GM23338 (cell line): ENCODE results near the gene PPM1H. TPM values are rescaled to one million over a fixed set of nuclear protein-coding genes. Genes with fewer than 3 reads are reported as not detected.
A peak's percentile ranks its signal among the peaks of the same experiment; 100 is the strongest.

ENCODE experiments used
- ATAC-seq: fragments of 200-7000 bp; cut with Tn5 transposase; 3 replicates; pipeline ENCODE4 v1.9.1; 2020
- DNase-seq: peaks from one replicate; pipeline ENCODE4 v3.0.0-alpha.2; 2015; ENCODE audit warnings: low spot score
- H2AFZ ChIP-seq: fragments of 200-600 bp; sonication (generic); 2 replicates; pipeline ENCODE4 v1.8.0; 2016; ENCODE audit warnings: antibody characterized with exemption, mild to moderate bottlenecking, moderate library complexity
- H3F3A ChIP-seq: fragments of 200-600 bp; sonication (generic); replicated peaks from 2 replicates; pipeline ENCODE4 v1.8.0; 2017; ENCODE audit warnings: antibody characterized with exemption, mixed run types, low read depth
- H3K27ac ChIP-seq: fragments of 200-600 bp; sonication (generic); 2 replicates; pipeline ENCODE4 v1.6.1; 2016; ENCODE audit warnings: low read depth
- H3K27me3 ChIP-seq: fragments of 200-600 bp; sonication (generic); 2 replicates; pipeline ENCODE4 v1.8.0; 2016; ENCODE audit warnings: mild to moderate bottlenecking, mixed run types, moderate library complexity; ENCODE audit not compliant: insufficient read depth
- H3K36me3 ChIP-seq: fragments of 200-600 bp; sonication (generic); 2 replicates; pipeline ENCODE4 v1.8.0; 2016; ENCODE audit warnings: mild to moderate bottlenecking; ENCODE audit not compliant: insufficient read depth
- H3K4me1 ChIP-seq: fragments of 200-600 bp; sonication (generic); 2 replicates; pipeline ENCODE4 v1.8.0; 2016; ENCODE audit warnings: mild to moderate bottlenecking, moderate library complexity; ENCODE audit not compliant: insufficient read depth
- H3K4me2 ChIP-seq: fragments of 200-600 bp; sonication (generic); 2 replicates; pipeline ENCODE4 v1.7.1; 2017; ENCODE audit warnings: mixed run types
- H3K4me3 ChIP-seq: fragments of 200-600 bp; sonication (generic); 2 replicates; pipeline ENCODE4 v1.6.1; 2016; ENCODE audit warnings: mixed run types
- H3K79me2 ChIP-seq: fragments of 200-600 bp; sonication (generic); replicated peaks from 2 replicates; pipeline ENCODE4 v1.8.0; 2017; ENCODE audit warnings: mild to moderate bottlenecking; ENCODE audit not compliant: insufficient read depth
- H3K9me2 ChIP-seq: fragments of 200-600 bp; sonication (generic); 2 replicates; pipeline ENCODE4 v1.8.0; 2017; ENCODE audit not compliant: insufficient read depth
- H4K20me1 ChIP-seq: fragments of 200-600 bp; sonication (generic); replicated peaks from 2 replicates; pipeline ENCODE4 v1.8.0; 2017; ENCODE audit warnings: mild to moderate bottlenecking; ENCODE audit not compliant: insufficient read depth
- H3K27ac Mint-ChIP-seq: 2 replicates; pipeline ENCODE4 v1.8.0; 2020; ENCODE audit warnings: inconsistent platforms, mild to moderate bottlenecking, moderate library complexity, mixed read lengths
- H3K27me3 Mint-ChIP-seq: 3 replicates; pipeline ENCODE4 v1.8.0; 2022; ENCODE audit warnings: low read depth, mild to moderate bottlenecking, moderate library complexity, mixed read lengths, inconsistent platforms; ENCODE audit not compliant: insufficient read depth, poor library complexity
- H3K36me3 Mint-ChIP-seq: 3 replicates; pipeline ENCODE4 v1.8.0; 2021; ENCODE audit warnings: low read depth, mild to moderate bottlenecking, inconsistent platforms, moderate library complexity, mixed read lengths
- H3K4me1 Mint-ChIP-seq: 3 replicates; pipeline ENCODE4 v1.8.0; 2020; ENCODE audit warnings: mild to moderate bottlenecking, inconsistent platforms, mixed read lengths
- H3K4me3 Mint-ChIP-seq: 3 replicates; pipeline ENCODE4 v1.8.0; 2021; ENCODE audit warnings: moderate library complexity, mild to moderate bottlenecking, inconsistent platforms, mixed read lengths
- H3K9me3 Mint-ChIP-seq: 3 replicates; pipeline ENCODE4 v1.8.0; 2020; ENCODE audit warnings: moderate library complexity, mild to moderate bottlenecking, inconsistent platforms, mixed read lengths
- CTCF ChIP-seq, 2 experiments: fragments of 200-600 bp in 1 of 2; sonication (generic) in 1 of 2; conservative IDR thresholded peaks; 2 replicates each; pipeline versions ENCODE4 v1.5.1 to v1.6.1; 2016 to 2017; ENCODE audit warnings: antibody characterized with exemption in 2 of 2, low read depth in 2 of 2, mild to moderate bottlenecking in 2 of 2, moderate library complexity in 1 of 2
- EZH2 ChIP-seq: fragments of 200-600 bp; sonication (generic); IDR thresholded peaks from one replicate; pipeline ENCODE4 v1.8.0; 2017; ENCODE audit warnings: antibody characterized with exemption, mild to moderate bottlenecking, low read depth; ENCODE audit not compliant: unreplicated experiment
- EZH2phosphoT487 ChIP-seq: fragments of 200-600 bp; sonication (generic); IDR thresholded peaks from one replicate; pipeline ENCODE4 v1.8.1; 2018; ENCODE audit warnings: antibody characterized with exemption; ENCODE audit not compliant: unreplicated experiment
- STAT1 ChIP-seq: IDR thresholded peaks from one replicate; pipeline ENCODE4 v1.6.1; 2016; ENCODE audit warnings: antibody characterized with exemption; ENCODE audit not compliant: unreplicated experiment
- ZNF114 ChIP-seq: fragments of 250-450 bp; sonication (Bioruptor Pico); IDR thresholded peaks from 2 replicates; pipeline ENCODE4 v1.5.0; 2020; ENCODE audit warnings: mild to moderate bottlenecking, moderate library complexity
- polyA plus RNA-seq: library from polyadenylated mRNA; unstranded; fragments of >200 nt; fragmentation: Nextera tagmentation; extraction: Ambion mirVana; gene quantifications from 2 replicates; pipeline ENCODE4 v1.2.1, GENCODE V29; 2016
- total RNA-seq: library from RNA; depleted of rRNA; stranded (reverse); fragments of >200 nt; shearing (Covaris generic); gene quantifications from 2 replicates; pipeline ENCODE4 v1.2.3, GENCODE V29; 2014
- TF ChIP-seq, protein P1 (sequence below): IDR thresholded peaks from one replicate; pipeline ENCODE4 v1.6.1; 2018; ENCODE audit warnings: antibody characterized with exemption; ENCODE audit not compliant: unreplicated experiment
- TF ChIP-seq, protein P2 (sequence below): IDR thresholded peaks from 2 replicates; pipeline ENCODE4 v1.6.1; 2016; ENCODE audit warnings: antibody characterized with exemption

Gene PPM1H
- total and polyA plus RNA-seq, 2 experiments from 2014 or later, result 11.4 to 41.2 TPM

DNA sequence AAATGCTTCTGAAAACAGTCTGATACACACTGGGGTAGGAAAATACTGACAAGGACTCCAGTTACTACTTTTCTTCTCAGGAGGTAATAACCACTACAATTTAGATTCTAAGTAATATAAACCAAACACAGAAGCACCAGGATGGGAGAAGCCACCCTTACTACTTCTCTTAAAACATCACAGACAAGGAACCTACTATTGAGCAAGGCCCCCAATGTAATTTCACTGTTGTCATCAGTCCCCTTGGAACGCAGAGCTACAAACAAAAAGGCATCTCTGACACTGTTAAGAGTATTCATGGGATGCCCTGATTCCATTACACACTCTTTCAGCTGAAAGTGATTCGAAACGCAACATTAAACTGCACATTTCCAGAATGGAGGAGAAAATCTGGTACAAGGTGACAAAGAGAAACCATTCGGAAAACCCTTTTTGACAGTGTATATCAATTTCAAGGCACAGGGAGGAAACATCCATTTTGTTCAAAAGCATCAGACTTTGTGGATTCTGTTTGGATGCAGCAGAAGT is 185.9 kb downstream of the PPM1H start (continued):
- TF ChIP-seq, protein P1, sequence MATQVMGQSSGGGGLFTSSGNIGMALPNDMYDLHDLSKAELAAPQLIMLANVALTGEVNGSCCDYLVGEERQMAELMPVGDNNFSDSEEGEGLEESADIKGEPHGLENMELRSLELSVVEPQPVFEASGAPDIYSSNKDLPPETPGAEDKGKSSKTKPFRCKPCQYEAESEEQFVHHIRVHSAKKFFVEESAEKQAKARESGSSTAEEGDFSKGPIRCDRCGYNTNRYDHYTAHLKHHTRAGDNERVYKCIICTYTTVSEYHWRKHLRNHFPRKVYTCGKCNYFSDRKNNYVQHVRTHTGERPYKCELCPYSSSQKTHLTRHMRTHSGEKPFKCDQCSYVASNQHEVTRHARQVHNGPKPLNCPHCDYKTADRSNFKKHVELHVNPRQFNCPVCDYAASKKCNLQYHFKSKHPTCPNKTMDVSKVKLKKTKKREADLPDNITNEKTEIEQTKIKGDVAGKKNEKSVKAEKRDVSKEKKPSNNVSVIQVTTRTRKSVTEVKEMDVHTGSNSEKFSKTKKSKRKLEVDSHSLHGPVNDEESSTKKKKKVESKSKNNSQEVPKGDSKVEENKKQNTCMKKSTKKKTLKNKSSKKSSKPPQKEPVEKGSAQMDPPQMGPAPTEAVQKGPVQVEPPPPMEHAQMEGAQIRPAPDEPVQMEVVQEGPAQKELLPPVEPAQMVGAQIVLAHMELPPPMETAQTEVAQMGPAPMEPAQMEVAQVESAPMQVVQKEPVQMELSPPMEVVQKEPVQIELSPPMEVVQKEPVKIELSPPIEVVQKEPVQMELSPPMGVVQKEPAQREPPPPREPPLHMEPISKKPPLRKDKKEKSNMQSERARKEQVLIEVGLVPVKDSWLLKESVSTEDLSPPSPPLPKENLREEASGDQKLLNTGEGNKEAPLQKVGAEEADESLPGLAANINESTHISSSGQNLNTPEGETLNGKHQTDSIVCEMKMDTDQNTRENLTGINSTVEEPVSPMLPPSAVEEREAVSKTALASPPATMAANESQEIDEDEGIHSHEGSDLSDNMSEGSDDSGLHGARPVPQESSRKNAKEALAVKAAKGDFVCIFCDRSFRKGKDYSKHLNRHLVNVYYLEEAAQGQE, result no peak
- TF ChIP-seq EZH2phosphoT487 (no peak), ZNF114 (no peak)

DNA sequence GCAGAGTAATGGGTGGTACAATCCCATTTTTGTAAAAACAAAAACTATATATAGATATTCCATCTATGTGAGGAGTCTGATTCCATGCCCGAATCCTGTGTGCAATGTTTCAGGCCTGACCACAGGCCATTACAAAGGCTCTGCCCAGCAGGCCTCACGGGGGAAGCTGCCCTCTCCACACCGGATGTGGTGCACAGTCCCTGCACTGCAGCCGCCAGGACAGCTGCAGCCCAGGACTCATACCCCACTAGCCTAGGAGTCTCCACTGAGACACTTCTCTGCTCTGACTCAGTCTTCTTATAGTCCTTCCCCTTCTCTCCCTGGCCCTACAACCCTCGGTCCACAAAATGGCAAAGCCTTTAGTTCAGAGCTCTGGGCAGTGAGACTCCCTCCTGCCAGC is 190.4 kb downstream of the PPM1H start:
- Histone ChIP-seq H3K4me2 (no peak overlapping the region), H3K27me3 (no peaks in the 10 kb centered on the region), H4K20me1 (no peaks in the 10 kb centered on the region), H3K4me1 (peaks cover 15% of the 10 kb centered on the region), H3F3A (no peaks in the 10 kb centered on the region), H2AFZ (no peak overlapping the region), H3K36me3 (no peaks in the 10 kb centered on the region), H3K79me2 (peaks cover 7% of the 10 kb centered on the region; the same call in 1 of the 2 replicates), H3K27ac (no peak overlapping the region), H3K9me2 (no peaks in the 10 kb centered on the region), H3K4me3 (no peak overlapping the region)
- no peaks in the 10 kb centered on the region for H3K9me3 Mint-ChIP-seq
- TF ChIP-seq EZH2 (no peak), EZH2phosphoT487 (no peak)
- H3K27ac Mint-ChIP-seq, result peak overlapping the region; percentile 26
- ATAC-seq (peak; percentile 34; the same call in 2 of the 3 replicates), DNase-seq (no peak)
- H3K27me3 Mint-ChIP-seq, result peaks cover 4% of the 10 kb centered on the region
- no peaks in the 10 kb centered on the region for H3K36me3 Mint-ChIP-seq
- H3K4me1 Mint-ChIP-seq, result peaks cover 32% of the 10 kb centered on the region
- H3K4me3 Mint-ChIP-seq, result no peak overlapping the region

DNA sequence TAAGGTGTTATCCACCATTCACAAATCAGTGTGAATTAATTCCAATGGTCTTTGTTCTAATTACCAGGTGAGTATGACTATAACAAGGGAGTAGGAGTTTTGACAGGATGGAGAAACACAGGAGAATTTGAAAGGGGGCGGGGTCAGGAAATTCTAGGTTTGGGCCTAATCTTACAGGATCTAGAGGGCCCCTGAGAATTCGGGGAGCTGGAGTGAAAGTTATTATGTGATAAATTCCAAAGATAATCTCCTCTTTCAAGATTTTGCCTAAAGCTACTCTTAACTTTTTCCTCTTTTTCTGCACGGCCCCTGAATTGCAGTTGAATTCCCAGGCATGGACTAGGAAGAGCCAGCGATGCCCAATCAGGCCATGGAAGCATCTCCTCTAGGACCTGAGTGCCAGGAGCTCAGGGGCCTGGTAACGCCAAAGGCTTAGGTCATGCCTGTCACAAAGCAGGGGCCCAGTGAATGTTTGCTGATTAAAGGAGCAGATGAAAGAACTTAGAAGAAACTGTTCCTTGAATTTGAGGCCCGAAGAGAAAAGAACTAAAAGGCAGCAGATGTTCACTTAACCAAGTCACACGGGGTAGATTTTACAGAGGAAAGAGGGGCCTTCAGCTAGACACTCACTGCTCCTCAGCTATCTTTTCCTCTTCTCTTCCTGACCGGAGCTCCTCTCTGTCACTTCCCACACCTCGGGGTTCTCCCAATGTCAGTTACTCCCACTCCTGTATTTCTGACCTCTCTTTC is 195.5 kb downstream of the PPM1H start:
- Mint-ChIP-seq H3K4me1 (peaks cover 54% of the 10 kb centered on the region), H3K27me3 (peaks cover 2% of the 10 kb centered on the region), H3K4me3 (no peak overlapping the region), H3K9me3 (no peaks in the 10 kb centered on the region), H3K27ac (no peak overlapping the region), H3K36me3 (peaks cover 14% of the 10 kb centered on the region; the same call in 2 of the 3 replicates)
- Histone ChIP-seq H3K4me1 (peaks cover 33% of the 10 kb centered on the region), H3K27me3 (no peaks in the 10 kb centered on the region), H3K4me2 (peak overlapping the region; percentile 55; the same call in 1 of the 2 replicates), H3K27ac (no peak overlapping the region), H2AFZ (no peak overlapping the region), H3K79me2 (no peaks in the 10 kb centered on the region), H3K36me3 (no peaks in the 10 kb centered on the region), H3F3A (0 out of 2 replicates have a peak, but pooled peaks cover 3% of the 10 kb centered on the region), H3K9me2 (0 out of 2 replicates have a peak, but pooled peaks cover 2% of the 10 kb centered on the region), H3K4me3 (no peak overlapping the region), H4K20me1 (no peaks in the 10 kb centered on the region; the same call in 1 of the 2 replicates)
- peak; percentile 35; the same call in 2 of the 3 replicates for ATAC-seq
- no peak for DNase-seq
- TF ChIP-seq ZNF114 (no peak), STAT1 (no peak), CTCF (conservative IDR thresholded peaks at IDR 0.05; ENCODE audit: low read depth in 2 of 2) (no peak)
- TF ChIP-seq, protein P2, sequence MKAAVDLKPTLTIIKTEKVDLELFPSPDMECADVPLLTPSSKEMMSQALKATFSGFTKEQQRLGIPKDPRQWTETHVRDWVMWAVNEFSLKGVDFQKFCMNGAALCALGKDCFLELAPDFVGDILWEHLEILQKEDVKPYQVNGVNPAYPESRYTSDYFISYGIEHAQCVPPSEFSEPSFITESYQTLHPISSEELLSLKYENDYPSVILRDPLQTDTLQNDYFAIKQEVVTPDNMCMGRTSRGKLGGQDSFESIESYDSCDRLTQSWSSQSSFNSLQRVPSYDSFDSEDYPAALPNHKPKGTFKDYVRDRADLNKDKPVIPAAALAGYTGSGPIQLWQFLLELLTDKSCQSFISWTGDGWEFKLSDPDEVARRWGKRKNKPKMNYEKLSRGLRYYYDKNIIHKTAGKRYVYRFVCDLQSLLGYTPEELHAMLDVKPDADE, result no peak
